ENCODE results near the gene HDAC9.

Gene HDAC9

GRCh38 chr7:18495412-18496340 lies at the start of gene HDAC9:
HDAC9 (plus strand) TSS chr7:18495749; CDS start chr7:18496303, 554 bp downstream.
- no peak for DNase-seq
- no peak for ATAC-seq
- Mint-ChIP-seq H3K27ac (no peak within 1 kb of the TSS), H3K27me3 (peaks cover 9% of the 10 kb centered on the region), H3K9me3 (no peaks in the 10 kb centered on the region), H3K4me3 (peak within 1 kb of the TSS; percentile 35 to 69), H3K4me1 (peaks cover 10% of the 10 kb centered on the region)

GRCh38 chr7:18445916-18446520 lies 49.5 kb upstream of the HDAC9 start:
- Mint-ChIP-seq H3K27me3 (no peaks in the 10 kb centered on the region), H3K9me3 (no peaks in the 10 kb centered on the region), H3K4me3 (no peak overlapping the region), H3K4me1 (no peaks in the 10 kb centered on the region), H3K27ac (no peak overlapping the region)
- ATAC-seq (no peak), DNase-seq (no peak)

GRCh38 chr7:18450019-18450418 lies 45.5 kb upstream of the HDAC9 start:
- no peaks in the 10 kb centered on the region for H3K9me3 Mint-ChIP-seq
- peak overlapping the region in 1 of 2 donors; percentile 34 for H3K27ac Mint-ChIP-seq
- no peaks in the 10 kb centered on the region for H3K4me1 Mint-ChIP-seq
- DNase-seq (no peak), ATAC-seq (no peak)
- H3K4me3 Mint-ChIP-seq, result no peak overlapping the region
- no peaks in the 10 kb centered on the region for H3K27me3 Mint-ChIP-seq

- H3K4me1 Mint-ChIP-seq, result no peaks in the 10 kb centered on the region
- no peaks in the 10 kb centered on the region for H3K27me3 Mint-ChIP-seq
- no peak for ATAC-seq
- H3K9me3 Mint-ChIP-seq, result no peaks in the 10 kb centered on the region
- no peak overlapping the region for H3K27ac Mint-ChIP-seq
- H3K4me3 Mint-ChIP-seq, result no peak overlapping the region
- DNase-seq, result no peak
Measured at GRCh38 chr7:18455606-18456005, 39.9 kb upstream of the HDAC9 start.

GRCh38 chr7:18457832-18458231 lies 37.7 kb upstream of the HDAC9 start:
- no peak overlapping the region for H3K27ac Mint-ChIP-seq
- no peak for ATAC-seq
- H3K4me1 Mint-ChIP-seq, result no peaks in the 10 kb centered on the region
- no peak for DNase-seq
- H3K4me3 Mint-ChIP-seq, result no peak overlapping the region
- H3K9me3 Mint-ChIP-seq, result no peaks in the 10 kb centered on the region
- no peaks in the 10 kb centered on the region for H3K27me3 Mint-ChIP-seq

GRCh38 chr7:18458830-18459229 lies 36.7 kb upstream of the HDAC9 start:
- no peaks in the 10 kb centered on the region for H3K4me1 Mint-ChIP-seq
- no peak overlapping the region for H3K4me3 Mint-ChIP-seq
- H3K27me3 Mint-ChIP-seq, result no peaks in the 10 kb centered on the region
- no peaks in the 10 kb centered on the region for H3K9me3 Mint-ChIP-seq
- ATAC-seq (no peak), DNase-seq (no peak)
- H3K27ac Mint-ChIP-seq, result no peak overlapping the region

GRCh38 chr7:18459484-18460245 lies 35.9 kb upstream of the HDAC9 start:
- no peaks in the 10 kb centered on the region for H3K4me1 Mint-ChIP-seq
- H3K27ac Mint-ChIP-seq, result no peak overlapping the region

GRCh38 chr7:18461785-18462467 lies 33.6 kb upstream of the HDAC9 start:
- DNase-seq (no peak), ATAC-seq (no peak)
- Mint-ChIP-seq H3K27ac (no peak overlapping the region), H3K9me3 (no peaks in the 10 kb centered on the region), H3K4me1 (no peaks in the 10 kb centered on the region), H3K4me3 (no peak overlapping the region), H3K27me3 (no peaks in the 10 kb centered on the region)

More at GRCh38 chr7:18459484-18460245, 35.9 kb upstream of the HDAC9 start:
- H3K27me3 Mint-ChIP-seq, result no peaks in the 10 kb centered on the region
- DNase-seq, result no peak
- H3K4me3 Mint-ChIP-seq, result no peak overlapping the region
- ATAC-seq, result no peak
- H3K9me3 Mint-ChIP-seq, result no peaks in the 10 kb centered on the region

GRCh38 chr7:18464830-18465229 lies 30.7 kb upstream of the HDAC9 start:
- Mint-ChIP-seq H3K4me3 (no peak overlapping the region), H3K9me3 (no peaks in the 10 kb centered on the region), H3K4me1 (no peaks in the 10 kb centered on the region), H3K27me3 (no peaks in the 10 kb centered on the region), H3K27ac (no peak overlapping the region)
- ATAC-seq (no peak), DNase-seq (no peak)

- Mint-ChIP-seq H3K4me3 (no peak overlapping the region), H3K9me3 (no peaks in the 10 kb centered on the region), H3K27me3 (no peaks in the 10 kb centered on the region), H3K4me1 (no peaks in the 10 kb centered on the region), H3K27ac (no peak overlapping the region)
- DNase-seq, result no peak
- no peak for ATAC-seq
Measured at GRCh38 chr7:18467011-18467410, 28.5 kb upstream of the HDAC9 start.

GRCh38 chr7:18468795-18469194 lies 26.8 kb upstream of the HDAC9 start:
- ATAC-seq, result no peak
- H3K4me1 Mint-ChIP-seq, result no peaks in the 10 kb centered on the region

GRCh38 chr7:18469316-18469715 lies 26.2 kb upstream of the HDAC9 start:
- DNase-seq (no peak), ATAC-seq (no peak)
- H3K4me1 Mint-ChIP-seq, result no peaks in the 10 kb centered on the region
- H3K27me3 Mint-ChIP-seq, result no peaks in the 10 kb centered on the region
- no peak overlapping the region for H3K4me3 Mint-ChIP-seq
- no peak overlapping the region for H3K27ac Mint-ChIP-seq
- H3K9me3 Mint-ChIP-seq, result no peaks in the 10 kb centered on the region

More at GRCh38 chr7:18468795-18469194, 26.8 kb upstream of the HDAC9 start:
- Mint-ChIP-seq H3K4me3 (no peak overlapping the region), H3K27ac (no peak overlapping the region), H3K9me3 (no peaks in the 10 kb centered on the region), H3K27me3 (no peaks in the 10 kb centered on the region)
- no peak for DNase-seq

GRCh38 chr7:18471476-18472160 lies 23.9 kb upstream of the HDAC9 start:
- DNase-seq (no peak), ATAC-seq (no peak)
- H3K4me3 Mint-ChIP-seq, result no peak overlapping the region
- H3K27ac Mint-ChIP-seq, result no peak overlapping the region
- H3K27me3 Mint-ChIP-seq, result no peaks in the 10 kb centered on the region
- no peaks in the 10 kb centered on the region for H3K9me3 Mint-ChIP-seq
- H3K4me1 Mint-ChIP-seq, result no peaks in the 10 kb centered on the region

- DNase-seq, result no peak
- no peaks in the 10 kb centered on the region for H3K4me1 Mint-ChIP-seq
- no peak overlapping the region for H3K27ac Mint-ChIP-seq
- no peaks in the 10 kb centered on the region for H3K9me3 Mint-ChIP-seq
- no peaks in the 10 kb centered on the region for H3K27me3 Mint-ChIP-seq
- no peak overlapping the region for H3K4me3 Mint-ChIP-seq
- ATAC-seq, result no peak
Measured at GRCh38 chr7:18472161-18472483, 23.4 kb upstream of the HDAC9 start.

GRCh38 chr7:18473119-18473518 lies 22.4 kb upstream of the HDAC9 start:
- H3K9me3 Mint-ChIP-seq, result no peaks in the 10 kb centered on the region
- ATAC-seq, result no peak
- H3K4me3 Mint-ChIP-seq, result no peak overlapping the region
- DNase-seq, result no peak
- H3K4me1 Mint-ChIP-seq, result no peaks in the 10 kb centered on the region
- H3K27ac Mint-ChIP-seq, result no peak overlapping the region
- no peaks in the 10 kb centered on the region for H3K27me3 Mint-ChIP-seq
